ENCODE results near the gene KRT76. TPM values are rescaled to one million over a fixed set of nuclear protein-coding genes. Genes with fewer than 3 reads are reported as not detected.
"Not testable (repeated sequence)": the region's sequence is repeated elsewhere in the genome, so short reads cannot be mapped to it uniquely, and the experiment has no call there.

The KRT76 gene
- total RNA-seq, 1 experiment from 2014 or later, result not detected

DNA sequence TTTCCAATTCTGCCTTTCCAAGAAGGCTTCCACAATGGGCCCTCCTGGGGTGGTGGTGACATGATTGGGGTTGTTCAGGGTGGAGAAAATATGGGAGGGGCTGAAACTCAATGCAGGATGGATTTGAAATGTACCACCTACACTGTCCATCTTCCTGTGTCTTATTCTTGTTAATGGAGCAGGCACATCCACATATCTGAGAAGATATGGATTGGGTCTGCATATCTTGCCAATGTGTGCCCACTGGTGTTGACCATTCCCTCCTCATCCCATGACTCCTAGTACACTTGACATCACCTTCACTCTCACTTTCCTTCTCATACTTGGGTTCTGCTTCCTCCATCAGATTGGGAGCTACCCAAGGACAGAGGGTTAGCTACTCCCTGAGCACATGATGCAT, 7.2 kb downstream of the KRT76 start:
- DNase-seq (ENCODE audit: low read depth), result no peak
- in situ Hi-C loops (cut with HindIII; ENCODE audit: low pct_unique_long_range_greater_than_20kb, low sequenced_read_pairs), result no loop called here

DNA sequence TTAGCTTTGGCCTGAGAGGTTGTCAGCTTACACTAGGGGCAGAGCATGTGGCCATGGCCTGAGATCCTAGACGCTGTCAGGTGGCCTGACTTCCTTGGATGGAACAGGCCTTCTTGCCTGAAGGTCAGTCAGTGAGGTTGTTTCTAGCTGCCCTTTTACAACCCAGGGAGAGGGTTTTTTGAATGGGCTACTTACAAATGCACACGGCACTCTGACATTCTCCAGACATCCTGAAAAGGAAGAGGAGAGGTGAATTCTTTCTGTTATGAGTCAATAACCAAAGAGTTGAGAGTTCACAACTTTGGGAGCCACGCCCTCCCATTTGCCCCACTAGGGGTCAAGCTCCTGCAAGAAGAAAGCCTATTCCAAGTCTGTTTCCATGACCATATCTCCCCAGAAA, 7.8 kb downstream of the KRT76 start:
- in situ Hi-C loops (cut with HindIII; ENCODE audit: low pct_unique_long_range_greater_than_20kb, low sequenced_read_pairs), result no loop called here
- DNase-seq (ENCODE audit: low read depth), result no peak

DNA sequence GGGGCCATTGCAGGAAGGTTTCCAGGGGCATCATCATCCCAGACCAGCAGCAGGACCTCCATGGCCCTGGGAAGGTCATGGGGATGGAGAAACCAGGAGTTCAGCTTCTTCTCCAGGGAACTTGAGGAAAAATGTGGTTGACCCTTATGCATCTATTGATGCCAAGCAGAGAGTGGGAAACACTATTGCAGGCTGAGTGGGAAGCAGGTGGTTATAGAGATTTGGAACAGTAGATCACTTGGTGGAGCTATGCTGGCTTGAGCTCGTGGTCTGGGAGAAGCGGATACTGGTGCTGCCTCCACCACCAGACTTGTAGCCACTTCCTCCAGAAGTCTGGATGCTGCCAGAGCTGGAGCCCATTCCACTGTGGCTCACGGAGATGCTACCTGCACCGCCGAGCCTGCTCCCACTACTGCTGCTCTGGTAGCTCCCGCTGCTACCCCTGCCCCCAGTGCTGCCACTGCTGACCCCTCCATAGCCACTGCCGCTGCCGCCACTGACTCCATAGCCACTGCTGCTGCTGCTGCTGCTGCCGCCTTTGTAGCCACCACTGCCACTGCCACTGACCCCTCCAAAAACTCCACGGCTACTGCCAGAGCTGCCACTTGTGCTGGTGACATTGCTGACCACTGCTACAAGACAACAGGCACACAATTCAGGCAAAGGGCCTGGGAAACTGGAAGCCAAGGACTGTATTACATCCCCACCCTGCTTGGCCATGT, 8.5 kb downstream of the KRT76 start:
- DNase-seq (ENCODE audit: low read depth), result no peak

DNA sequence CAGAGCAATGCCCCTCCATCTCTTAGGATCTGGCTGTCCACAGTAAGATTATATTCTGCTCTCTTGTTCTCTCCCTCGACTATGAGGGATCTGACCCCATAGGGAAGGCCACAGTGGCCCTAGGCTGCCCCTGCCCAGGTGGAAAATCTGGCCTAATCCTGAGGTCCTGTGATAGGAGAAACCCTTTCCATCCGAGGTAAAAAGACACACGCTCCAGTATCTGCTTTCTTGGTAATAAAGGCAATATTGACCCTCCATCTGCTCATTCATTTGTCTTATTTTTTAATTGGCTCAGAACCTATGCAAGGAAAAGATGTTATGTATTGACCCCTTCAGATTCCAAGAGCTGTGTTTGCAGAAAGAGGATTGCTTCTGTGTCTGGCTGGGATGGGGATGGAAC, 9.7 kb downstream of the KRT76 start:
- in situ Hi-C loops (cut with HindIII; ENCODE audit: low pct_unique_long_range_greater_than_20kb, low sequenced_read_pairs), result no loop called here
- DNase-seq (ENCODE audit: low read depth), result no peak

More for the DNA sequence above, 8.5 kb downstream of the KRT76 start:
- in situ Hi-C loops (cut with HindIII; ENCODE audit: low pct_unique_long_range_greater_than_20kb, low sequenced_read_pairs), result no loop called here

DNA sequence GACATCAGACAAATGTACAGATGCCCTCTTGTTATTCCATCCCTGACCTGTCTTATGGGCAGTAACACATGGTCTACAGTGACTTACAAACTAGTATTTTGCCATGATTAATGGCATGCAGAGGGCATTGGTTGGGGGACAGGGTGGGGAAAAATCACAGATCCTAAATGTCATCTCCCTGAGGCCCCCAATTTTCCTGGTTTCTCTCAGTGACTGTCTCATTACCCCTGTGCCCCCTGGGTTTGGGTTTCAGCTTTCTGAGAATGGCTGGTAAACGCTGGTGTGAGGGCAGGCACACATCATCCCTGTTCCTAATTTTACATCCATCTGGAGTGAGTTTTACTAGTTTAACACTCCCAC, 10.1 kb downstream of the KRT76 start:
- in situ Hi-C loops (cut with HindIII; ENCODE audit: low pct_unique_long_range_greater_than_20kb, low sequenced_read_pairs), result no loop called here
- no peak for DNase-seq (ENCODE audit: low read depth)

DNA sequence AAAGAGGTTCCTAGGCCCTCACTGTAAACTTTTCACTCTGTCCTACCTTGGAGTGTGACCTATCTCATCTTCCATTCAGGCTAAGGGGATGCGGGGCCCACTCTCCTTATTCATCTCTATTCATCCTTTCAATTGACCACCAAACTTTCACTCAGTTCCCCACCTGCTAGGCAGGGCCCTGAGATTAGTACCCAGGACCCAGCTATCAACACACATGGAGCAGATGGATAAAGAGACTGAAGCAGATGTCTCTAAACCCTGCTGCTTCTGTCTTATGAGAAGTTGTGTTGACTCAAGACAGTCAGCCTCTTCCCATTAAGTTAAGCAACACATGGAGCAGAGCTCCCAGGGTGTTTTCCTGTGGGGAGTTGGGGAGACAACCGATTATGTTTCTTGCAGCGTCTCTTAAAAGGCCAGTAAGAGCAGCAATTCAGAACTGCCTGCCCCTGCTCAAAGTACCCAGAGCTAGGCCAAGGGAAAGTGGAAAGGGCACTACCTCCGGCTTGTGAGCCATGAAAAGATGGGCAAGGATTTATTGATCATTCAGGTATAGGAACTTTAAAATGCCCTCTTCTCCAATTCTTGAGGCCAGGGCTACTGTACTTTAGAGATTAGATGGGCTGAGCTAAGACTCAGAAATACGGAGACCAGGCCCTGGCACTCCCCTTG, 10.7 kb downstream of the KRT76 start:
- in situ Hi-C loops (cut with HindIII; ENCODE audit: low pct_unique_long_range_greater_than_20kb, low sequenced_read_pairs), result no loop called here
- DNase-seq (ENCODE audit: low read depth), result no peak

DNA sequence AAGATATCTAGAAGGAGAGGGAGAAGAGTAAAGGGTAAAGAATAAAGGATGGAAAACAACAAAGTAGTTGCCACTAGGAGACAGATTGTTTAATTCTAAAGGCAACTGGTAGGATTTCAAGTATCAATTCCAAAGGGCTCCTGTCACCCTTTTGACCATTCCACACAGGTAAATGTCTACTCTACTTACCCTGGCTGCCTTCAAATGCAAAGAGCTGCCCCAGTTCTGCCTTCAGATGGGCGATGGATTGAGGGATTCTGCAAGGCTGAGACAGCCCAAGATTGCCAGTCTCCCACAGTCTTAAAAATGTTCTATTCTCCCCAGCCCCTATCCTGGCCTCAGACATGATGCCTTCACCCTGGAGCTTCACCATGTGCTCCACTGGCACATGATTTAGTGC, 11.4 kb downstream of the KRT76 start:
- DNase-seq (ENCODE audit: low read depth), result no peak
- in situ Hi-C loops (cut with HindIII; ENCODE audit: low pct_unique_long_range_greater_than_20kb, low sequenced_read_pairs), result no loop called here

DNA sequence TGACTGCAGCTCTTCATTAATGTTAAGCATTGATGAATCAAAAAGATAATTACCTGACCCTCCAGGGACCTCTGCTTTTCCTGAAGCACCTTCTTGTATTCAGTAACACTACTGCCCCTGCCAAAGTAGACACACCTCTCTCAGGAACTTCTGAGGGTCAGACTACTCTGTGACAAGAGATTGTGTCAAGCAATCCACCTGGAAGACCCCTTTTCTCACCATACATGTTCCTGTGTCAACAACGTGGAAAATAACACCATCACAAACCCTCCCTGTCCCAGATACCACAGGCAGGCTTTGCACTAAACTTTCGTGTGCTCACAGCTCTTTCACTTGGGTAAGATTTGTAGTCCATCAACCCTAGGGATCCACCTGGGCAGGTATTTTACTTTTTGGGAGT, 13.2 kb downstream of the KRT76 start:
- in situ Hi-C loops (cut with HindIII; ENCODE audit: low pct_unique_long_range_greater_than_20kb, low sequenced_read_pairs), result no loop called here
- DNase-seq (ENCODE audit: low read depth), result no peak

DNA sequence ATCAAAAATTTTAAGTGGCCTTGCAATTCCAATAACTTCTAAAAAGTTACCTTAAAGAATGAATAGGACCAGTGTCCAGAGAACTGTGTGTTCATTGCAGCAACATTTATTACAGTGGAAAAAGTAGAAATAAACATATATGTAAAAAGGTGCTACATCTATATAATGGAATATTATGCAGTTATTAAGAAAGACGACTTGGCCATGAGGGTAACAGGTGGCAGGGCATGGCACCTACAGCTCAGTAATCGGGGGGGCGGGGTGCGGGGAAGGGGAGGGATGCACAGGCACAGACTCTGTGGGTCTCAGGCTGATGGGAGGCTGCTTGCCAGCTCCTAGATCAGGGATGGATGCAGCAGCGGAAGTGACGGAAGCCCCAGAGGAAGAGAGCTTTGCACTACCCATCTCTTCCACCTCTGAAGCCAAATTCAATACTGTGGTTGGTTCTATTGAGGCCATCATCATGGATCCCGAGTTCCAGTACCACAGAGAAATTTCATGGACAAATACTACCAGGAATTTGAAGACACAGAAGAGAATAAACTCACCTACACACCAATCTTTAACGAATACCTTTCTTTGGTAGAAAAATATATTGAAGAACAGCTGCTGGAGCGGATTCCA, 14.0 kb downstream of the KRT76 start:
- in situ Hi-C loops (cut with HindIII; ENCODE audit: low pct_unique_long_range_greater_than_20kb, low sequenced_read_pairs), result no loop called here
- DNase-seq (ENCODE audit: low read depth), result no peak

DNA sequence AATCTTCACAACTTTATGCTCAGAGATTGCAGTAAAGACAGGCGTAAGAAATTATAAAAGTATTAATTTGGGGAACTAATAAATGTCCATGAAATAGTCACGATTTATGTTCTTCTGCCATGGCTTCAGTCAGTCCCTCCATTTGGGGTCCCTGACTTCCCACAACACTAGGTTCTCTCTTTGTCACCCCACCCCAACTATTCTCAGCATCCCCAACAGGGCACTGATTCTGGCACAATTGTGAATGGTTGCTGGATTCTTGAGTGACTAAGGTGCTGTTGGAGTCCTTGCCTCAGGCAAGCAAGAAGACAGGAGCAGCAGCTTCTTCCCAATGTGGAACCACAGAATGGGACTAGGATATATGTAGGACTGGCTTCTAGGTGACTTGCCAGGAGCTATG, 15.3 kb downstream of the KRT76 start:
- DNase-seq (ENCODE audit: low read depth), result no peak
- in situ Hi-C loops (cut with HindIII; ENCODE audit: low pct_unique_long_range_greater_than_20kb, low sequenced_read_pairs), result no loop called here

DNA sequence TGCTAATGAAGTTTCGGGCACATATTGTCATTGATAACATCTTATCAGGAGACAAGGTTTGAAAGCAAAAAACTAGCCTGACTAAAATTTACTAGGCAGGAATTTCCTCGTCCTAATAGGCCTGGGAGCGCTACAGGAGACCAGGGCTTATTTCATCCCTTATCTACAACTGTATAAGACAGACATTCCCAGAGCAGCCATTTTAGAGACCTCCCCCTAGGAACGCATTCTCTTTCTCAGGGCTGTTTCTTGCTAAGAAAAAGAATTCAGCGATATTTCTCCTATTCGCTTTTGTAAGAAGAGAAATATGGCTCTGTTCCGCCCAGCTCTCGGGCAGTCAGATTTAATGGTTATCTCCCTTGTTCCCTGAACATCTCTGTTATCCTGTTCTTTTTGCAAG, 15.9 kb downstream of the KRT76 start:
- DNase-seq (ENCODE audit: low read depth); in situ Hi-C loops (cut with HindIII; ENCODE audit: low pct_unique_long_range_greater_than_20kb, low sequenced_read_pairs): not testable (repeated sequence)

DNA sequence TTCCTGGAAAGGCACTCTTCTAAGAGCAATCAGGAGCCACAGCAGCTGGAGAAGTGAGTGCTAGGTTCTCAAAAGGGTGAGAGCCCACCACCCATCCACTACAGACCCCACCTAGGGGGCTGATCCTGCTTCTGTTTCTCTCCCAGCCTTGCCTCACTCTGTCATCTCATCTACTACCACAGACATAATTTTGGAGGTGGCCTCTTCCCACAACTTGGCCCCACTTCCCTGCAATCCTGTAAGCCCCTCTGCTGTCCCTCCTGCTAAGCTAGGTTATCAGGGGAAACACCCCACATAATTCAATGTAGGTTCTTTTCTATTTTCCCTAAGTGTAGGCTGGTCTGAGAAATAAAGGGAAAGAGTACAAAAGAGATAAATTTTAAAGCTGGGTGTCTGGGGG, 16.5 kb downstream of the KRT76 start:
- no peak for DNase-seq (ENCODE audit: low read depth)
- in situ Hi-C loops (cut with HindIII; ENCODE audit: low pct_unique_long_range_greater_than_20kb, low sequenced_read_pairs), result no loop called here

DNA sequence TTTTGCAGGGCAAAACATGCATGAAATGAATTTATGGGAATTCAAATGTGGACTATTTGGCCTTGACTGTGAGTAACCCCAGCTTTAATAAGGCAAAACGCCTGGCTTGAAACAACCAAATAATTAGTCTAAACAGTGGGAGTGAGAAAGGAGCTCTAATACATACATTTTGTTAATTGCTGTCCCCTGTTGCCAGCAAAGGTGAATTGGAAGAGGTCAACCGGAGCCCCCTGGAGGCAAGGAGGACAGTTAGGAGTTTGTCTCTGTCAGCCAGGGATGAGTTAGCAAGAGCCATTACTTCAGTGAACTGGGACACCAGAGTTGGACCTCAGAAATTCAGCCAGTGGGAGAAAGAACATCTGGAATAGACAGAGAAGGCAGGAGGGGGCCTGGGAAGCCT, 17.4 kb downstream of the KRT76 start:
- DNase-seq (ENCODE audit: low read depth), result no peak
- in situ Hi-C loops (cut with HindIII; ENCODE audit: low pct_unique_long_range_greater_than_20kb, low sequenced_read_pairs), result no loop called here

DNA sequence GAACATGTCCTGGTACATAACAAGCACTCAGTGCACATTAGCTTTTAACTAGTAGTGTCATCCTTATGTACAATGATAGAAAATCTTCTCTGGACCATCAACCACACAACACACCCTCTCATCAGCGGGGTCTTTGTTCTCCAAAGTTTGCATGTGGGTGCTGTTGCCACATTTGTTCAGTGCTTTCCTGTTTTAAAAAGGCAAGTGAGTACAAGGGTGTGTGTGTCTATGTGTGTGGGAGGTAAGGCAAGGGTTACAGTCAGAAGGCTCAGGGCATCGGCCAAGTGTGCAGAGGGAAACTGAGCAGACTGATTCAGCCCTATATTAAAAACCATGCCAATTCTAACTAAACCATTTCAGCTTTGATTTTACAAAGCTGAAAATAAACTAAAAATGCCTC, 17.9 kb downstream of the KRT76 start:
- in situ Hi-C loops (cut with HindIII; ENCODE audit: low pct_unique_long_range_greater_than_20kb, low sequenced_read_pairs), result no loop called here
- DNase-seq (ENCODE audit: low read depth), result no peak

DNA sequence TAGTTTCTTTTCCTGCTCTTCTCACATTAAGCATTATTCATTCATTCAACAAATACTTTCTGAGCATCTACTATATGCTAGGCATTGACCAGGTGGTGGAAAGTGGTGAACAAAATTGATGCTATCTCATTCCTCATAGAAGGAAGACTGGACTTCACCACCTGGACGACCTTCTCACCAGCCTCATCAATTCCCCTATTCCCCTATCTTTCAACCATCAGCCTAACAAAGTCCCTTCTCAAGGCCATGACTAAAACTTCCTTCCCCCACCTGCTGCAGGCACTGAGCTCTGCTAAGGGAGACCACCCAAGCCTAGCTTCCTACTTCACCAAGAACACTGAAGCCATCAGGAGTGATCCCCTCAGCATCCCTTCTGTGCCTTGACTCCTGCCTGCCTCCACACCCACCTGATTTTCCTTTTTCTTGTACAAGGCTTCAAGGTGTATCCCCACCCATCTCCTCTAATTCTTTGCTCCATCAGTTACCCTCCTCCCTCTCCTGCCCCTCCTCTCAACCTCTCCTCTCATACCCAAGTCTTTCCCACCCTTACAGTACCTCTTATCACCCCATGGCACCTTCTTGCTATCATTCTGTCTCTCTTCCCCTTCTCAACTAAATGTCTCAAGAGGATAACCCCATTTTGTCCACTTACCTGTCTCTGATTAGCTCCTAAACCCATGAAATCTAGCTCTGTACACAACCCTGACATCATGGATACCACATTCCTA, 19.5 kb downstream of the KRT76 start:
- in situ Hi-C loops (cut with HindIII; ENCODE audit: low pct_unique_long_range_greater_than_20kb, low sequenced_read_pairs), result no loop called here
- DNase-seq (ENCODE audit: low read depth), result no peak

DNA sequence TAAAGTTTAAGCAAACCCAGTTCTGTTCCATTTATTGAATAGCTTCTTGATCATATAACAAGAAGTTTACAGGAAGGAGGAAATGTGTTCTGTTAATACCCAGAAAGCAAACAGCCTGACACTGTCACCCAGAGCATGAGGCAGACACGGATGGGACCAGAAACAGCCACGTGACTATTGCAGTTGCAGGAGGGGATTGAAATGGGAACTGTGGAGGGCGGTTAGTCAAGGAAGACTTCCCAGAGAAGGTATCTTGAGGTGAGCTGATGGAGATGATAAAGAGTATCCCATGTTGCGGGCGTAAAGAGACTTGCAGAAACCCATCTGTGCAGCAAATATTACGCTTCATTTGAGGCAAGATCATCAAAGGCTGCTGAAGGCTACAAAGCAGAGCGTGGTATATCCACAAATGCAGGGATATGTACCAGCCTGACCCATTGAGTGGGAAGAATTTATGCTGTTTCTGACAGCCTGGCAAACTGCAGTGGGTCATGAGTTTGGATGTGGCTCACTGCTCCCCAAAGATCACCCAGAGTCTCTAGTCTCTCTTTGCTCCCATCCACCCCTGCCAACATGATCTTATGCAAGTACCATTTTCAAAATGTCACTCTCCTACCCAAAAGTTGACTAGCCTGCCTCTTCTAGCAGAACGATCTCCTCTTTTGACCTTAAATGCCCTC, 20.7 kb downstream of the KRT76 start:
- no peak for DNase-seq (ENCODE audit: low read depth)
- in situ Hi-C loops (cut with HindIII; ENCODE audit: low pct_unique_long_range_greater_than_20kb, low sequenced_read_pairs), result no loop called here

DNA sequence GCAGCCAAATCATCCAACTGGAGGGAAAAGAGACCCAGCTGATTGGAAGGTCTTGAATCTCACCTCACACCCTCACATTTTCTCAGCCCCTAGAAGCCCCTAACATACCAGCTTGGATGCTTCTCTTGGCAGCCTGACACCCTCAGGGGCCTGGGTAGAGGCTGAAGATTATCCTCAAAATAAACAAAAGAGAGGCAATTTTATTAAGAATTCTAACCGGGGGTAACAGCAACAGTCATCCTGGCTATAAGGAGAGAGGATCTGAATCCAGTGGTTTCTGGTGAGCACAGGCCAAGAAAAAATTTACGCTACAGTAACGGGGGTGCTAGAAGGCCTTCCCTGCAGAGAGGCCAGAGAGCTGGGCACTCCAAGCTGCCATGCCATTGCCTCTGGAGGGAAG, 21.6 kb downstream of the KRT76 start:
- in situ Hi-C loops (cut with HindIII; ENCODE audit: low pct_unique_long_range_greater_than_20kb, low sequenced_read_pairs), result no loop called here
- no peak for DNase-seq (ENCODE audit: low read depth)

DNA sequence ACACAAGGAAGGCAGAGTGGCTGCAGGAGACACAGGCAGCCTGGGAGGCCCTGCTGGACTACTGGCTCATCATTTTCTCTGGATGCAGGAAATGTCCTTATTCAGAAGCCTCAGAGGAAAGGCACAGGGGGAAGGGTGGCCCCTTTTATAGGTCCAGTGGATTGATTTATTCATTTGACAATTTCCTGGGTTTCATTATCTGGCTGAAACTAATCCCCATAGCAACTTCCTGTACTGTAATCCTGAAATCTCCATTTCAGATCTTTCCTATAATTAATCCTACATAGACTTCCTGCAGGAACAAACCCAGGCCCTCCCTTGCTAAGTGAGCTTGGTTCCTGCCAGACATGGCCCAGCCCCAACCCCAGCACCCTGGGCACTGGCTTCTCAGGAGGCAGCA, 23.0 kb downstream of the KRT76 start:
- in situ Hi-C loops (cut with HindIII; ENCODE audit: low pct_unique_long_range_greater_than_20kb, low sequenced_read_pairs), result no loop called here
- DNase-seq (ENCODE audit: low read depth), result no peak

DNA sequence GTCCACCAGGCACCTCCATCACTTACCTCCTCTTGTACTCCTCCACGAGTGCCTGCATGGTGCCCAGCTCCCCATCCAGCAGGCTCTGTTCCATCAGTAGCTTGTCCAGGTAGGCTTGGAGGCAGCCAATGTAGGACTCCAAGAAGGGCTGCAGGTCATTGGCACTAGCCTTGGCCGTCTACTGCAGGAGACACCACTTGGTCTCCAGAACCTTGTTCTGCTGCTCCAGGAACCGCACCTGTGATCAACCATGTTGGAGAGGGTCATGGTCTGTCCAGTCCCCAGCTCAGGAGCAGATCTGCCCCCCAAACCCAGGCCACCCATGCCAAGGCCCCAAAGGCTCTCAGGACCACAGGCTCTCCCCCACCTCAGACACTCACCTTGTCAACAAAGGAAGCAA, 23.9 kb downstream of the KRT76 start:
- in situ Hi-C loops (cut with HindIII; ENCODE audit: low pct_unique_long_range_greater_than_20kb, low sequenced_read_pairs), result no loop called here
- DNase-seq (ENCODE audit: low read depth), result no peak

Measured in Caki2 (cell line).